MG63 (cell line): ENCODE results near the gene SLC6A8. TPM values are rescaled to one million over a fixed set of nuclear protein-coding genes. Genes with fewer than 3 reads are reported as not detected.
"Not testable (repeated sequence)": the region's sequence is repeated elsewhere in the genome, so short reads cannot be mapped to it uniquely, and the experiment has no call there.

Experiments
- DNase-seq: peaks from one replicate; pipeline ENCODE4 v3.0.0-alpha.2; 2020
- H3K27me3 ChIP-seq: fragments of 250-450 bp; sonication (Bioruptor Pico); 2 replicates; pipeline ENCODE4 v1.5.1; 2020; ENCODE audit warnings: mild to moderate bottlenecking, moderate library complexity
- H3K36me3 ChIP-seq: fragments of 250-450 bp; sonication (Bioruptor Pico); 2 replicates; pipeline ENCODE4 v1.5.1; 2020; ENCODE audit warnings: mild to moderate bottlenecking, moderate library complexity
- H3K4me3 ChIP-seq: fragments of 250-450 bp; sonication (Bioruptor Pico); 2 replicates; pipeline ENCODE4 v1.5.1; 2020; ENCODE audit warnings: mild to moderate bottlenecking, moderate library complexity
- H3K9me3 ChIP-seq: fragments of 250-450 bp; sonication (Bioruptor Pico); 2 replicates; pipeline ENCODE4 v1.5.1; 2020; ENCODE audit warnings: mild to moderate bottlenecking, moderate library complexity
- total RNA-seq: library from RNA; depleted of rRNA; stranded (reverse); fragments of >200 nt; shearing (Covaris generic); gene quantifications from 2 replicates; pipeline ENCODE4 v1.2.3, GENCODE V29; 2014; ENCODE audit warnings: low replicate concordance

Gene SLC6A8
- total RNA-seq, 1 experiment from 2014 or later = 24.8 TPM

DNA sequence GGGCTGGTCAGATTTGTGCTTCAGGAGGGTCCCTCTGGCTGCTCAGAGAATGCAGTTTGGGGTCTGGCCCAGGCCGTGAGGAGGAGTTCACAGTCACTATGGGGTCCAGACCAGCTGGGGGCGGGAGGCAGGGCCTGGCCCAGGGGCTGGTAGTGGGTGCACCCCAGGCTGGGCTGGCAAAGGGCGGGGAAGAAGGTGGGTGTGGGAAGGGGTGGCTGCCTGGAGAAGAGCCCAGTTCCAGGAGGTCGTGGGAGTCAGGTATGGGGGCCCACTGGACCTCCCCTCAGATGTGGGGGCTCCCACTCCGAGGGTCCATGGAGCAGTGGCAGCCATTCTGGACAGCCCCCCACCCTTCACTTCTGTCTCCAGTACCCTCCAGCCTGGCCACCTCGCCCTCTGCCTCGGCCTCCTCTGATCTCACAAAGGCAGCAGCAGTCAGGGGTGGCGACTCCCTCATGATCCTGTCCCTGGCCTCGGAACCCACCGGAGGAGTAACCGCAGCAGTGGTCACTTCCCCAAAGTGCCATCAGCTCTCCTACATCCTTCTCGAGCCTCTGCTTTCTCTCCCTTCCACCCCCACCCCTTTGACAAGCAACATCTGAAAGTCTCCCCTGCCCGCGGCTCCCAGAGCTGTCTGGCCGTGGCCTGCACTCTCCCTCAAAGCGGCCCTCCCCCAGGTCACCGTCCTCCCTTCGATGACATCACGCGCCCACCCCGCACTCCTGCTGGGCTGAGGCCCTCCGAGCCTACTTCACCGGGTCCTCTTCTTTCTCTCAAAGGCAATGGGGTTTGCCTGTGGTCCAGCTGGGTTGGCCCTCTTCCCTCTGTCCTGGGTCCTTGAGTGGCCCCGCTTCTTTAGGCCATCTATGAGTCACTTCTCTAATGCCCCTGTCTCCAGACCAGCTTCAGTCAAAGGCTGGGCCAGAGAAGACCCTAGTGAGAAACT is 1.7 kb upstream of the SLC6A8 start:
- Histone ChIP-seq H3K36me3 (no peaks in the 10 kb centered on the region), H3K27me3 (no peaks in the 10 kb centered on the region), H3K9me3 (no peaks in the 10 kb centered on the region), H3K4me3 (no peak overlapping the region)
- DNase-seq = no peak

DNA sequence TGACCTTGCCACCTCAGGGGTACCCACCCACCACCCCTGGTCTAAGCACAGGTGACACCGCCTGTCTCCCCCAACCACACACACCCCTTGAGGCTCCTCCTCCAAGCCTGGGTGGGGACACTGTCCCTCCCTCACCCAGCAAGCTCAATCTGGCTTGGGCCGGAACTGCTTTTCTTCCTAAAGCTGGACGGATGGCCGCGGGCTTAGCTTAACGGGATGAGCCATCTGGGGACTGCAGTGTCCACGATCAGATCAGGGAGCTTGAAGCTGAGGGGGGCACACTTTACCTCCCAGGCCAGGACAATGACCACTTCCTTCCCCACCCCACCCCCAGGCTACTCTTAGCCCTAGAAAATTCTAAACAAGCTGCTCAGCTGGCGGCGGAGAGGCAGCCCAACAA is 1.0 kb upstream of the SLC6A8 start:
- Histone ChIP-seq H3K36me3 (no peaks in the 10 kb centered on the region), H3K27me3 (no peaks in the 10 kb centered on the region), H3K4me3 (no peak overlapping the region), H3K9me3 (no peaks in the 10 kb centered on the region)
- DNase-seq = no peak

DNA sequence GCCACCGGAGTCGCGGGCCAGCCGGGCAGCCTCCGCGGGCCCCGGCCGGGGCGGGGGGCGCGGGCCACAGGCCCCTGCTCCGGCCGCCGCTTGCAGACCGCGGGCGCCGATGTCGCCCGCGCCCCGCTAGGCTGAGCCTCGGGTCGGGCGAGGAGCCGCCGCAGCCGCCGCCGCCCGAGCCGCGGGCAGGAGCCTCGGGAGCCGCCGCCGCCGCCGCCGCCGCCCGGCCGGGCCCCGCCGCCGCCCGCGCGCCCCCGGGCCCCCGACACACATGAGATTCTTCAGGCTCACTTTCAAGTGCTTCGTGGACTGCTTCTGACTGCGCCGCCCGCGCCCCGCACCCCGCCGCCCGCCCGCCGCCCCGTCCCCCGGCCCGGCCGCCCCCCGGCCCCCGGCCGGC is 345 bp downstream of the SLC6A8 start:
- no peaks in the 10 kb centered on the region for H3K27me3 ChIP-seq
- H3K36me3 ChIP-seq = no peaks in the 10 kb centered on the region
- no peaks in the 10 kb centered on the region for H3K9me3 ChIP-seq
- H3K4me3 ChIP-seq = no peak overlapping the region
- DNase-seq = no peak

DNA sequence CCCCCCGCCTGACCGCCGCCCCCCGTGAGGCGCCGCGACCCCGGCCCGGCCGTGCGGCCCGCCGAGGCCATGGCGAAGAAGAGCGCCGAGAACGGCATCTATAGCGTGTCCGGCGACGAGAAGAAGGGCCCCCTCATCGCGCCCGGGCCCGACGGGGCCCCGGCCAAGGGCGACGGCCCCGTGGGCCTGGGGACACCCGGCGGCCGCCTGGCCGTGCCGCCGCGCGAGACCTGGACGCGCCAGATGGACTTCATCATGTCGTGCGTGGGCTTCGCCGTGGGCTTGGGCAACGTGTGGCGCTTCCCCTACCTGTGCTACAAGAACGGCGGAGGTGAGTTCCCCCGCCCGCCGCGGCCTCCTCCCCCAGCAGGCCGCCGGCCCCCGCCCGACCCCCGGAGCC is 780 bp downstream of the SLC6A8 start:
- Histone ChIP-seq H3K4me3 (peak overlapping the region; percentile 41; the same call in 1 of the 2 replicates), H3K9me3 (no peaks in the 10 kb centered on the region), H3K27me3 (no peaks in the 10 kb centered on the region), H3K36me3 (no peaks in the 10 kb centered on the region)
- DNase-seq = no peak

DNA sequence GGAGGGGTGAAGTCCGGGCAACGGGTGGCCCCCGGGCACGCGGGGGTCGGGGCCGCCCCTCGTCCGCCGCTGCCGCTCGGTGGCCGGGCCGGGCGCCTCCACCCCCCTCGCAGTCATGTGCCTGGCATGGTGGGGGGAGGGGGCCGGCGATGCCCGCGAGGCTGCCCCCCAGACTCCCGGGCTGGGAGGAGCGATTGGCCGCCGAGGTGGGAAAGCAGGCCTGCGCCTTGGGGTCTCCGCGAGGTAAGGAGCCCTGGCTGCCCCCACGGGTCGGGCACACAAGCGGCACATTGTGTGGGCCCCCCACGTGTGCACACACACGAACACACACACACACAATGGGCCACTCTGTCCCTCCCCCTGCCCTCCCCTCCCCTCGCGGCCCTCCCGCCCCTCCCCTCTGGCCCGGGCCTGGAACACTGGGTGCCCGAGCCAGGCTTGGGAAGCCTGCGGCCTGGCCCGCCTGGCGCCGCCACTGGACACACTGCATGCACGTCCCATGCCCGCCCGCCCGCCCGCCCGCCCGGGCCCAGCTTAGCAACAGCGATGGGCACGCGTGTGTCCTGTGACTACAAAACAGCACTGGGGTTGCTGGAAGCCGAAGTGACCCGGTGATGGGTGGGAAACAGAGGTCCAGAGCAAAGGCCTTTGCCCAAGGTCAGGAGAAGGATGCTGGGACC is 1.3 kb downstream of the SLC6A8 start:
- no peaks in the 10 kb centered on the region for H3K9me3 ChIP-seq
- DNase-seq = peak; percentile 56
- H3K4me3 ChIP-seq = peak overlapping the region; percentile 41
- H3K27me3 ChIP-seq = no peaks in the 10 kb centered on the region
- H3K36me3 ChIP-seq = no peaks in the 10 kb centered on the region

DNA sequence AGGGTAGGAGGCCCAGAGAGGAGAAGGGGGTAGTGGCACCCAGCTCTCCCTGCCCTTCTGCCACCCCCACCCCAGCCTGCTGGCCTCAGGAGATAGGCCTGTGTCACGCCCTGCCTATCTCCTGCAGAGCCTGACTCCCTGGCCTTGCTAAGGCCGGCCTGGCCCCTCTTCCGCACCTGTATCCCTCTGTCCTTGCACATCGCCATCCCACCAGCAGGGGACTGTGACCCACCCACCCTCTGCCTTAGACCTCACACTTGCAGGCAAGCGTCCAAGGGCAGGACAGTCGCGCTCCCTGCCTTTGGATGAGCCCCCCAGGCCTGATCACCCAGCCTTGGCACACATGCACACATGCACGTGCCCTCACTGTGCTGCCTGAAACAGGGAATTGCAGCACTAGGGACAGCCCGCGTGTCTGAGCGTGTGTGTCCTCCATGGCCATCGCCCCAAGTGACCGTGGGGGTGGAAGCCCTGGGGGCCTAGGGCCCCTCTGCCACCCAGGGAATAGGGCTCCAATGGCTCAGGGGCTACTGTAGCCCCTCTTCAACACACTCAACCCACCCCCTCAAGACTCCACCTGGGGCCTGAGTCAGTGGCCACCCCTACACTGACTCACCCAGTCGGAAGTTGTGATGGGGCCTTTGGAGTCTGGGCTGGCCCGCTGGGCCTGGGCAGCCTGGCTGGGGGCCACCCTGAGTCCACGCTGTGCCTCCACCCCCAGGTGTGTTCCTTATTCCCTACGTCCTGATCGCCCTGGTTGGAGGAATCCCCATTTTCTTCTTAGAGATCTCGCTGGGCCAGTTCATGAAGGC is 2.1 kb downstream of the SLC6A8 start:
- Histone ChIP-seq H3K36me3 (no peaks in the 10 kb centered on the region), H3K9me3 (no peaks in the 10 kb centered on the region), H3K4me3 (peak overlapping the region; percentile 28), H3K27me3 (no peaks in the 10 kb centered on the region)
- no peak for DNase-seq

DNA sequence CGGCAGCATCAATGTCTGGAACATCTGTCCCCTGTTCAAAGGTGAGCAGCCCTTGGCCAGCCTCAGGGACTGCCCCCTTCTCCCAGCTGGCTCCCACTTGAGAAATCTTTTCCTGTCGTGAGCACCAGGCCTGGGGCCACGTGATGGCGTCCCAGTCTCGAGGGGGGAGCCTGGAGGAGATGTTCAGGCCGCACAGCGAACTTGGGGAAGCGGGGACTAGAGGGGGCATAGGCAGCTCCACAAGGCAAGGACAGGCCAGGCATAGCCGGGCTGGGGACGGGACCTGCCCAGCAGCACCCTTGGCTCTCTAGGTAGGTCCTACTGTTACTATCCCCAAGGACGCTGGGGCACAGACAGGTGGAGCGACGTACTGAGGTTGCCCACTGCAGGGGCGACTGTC is 2.7 kb downstream of the SLC6A8 start:
- no peak overlapping the region for H3K4me3 ChIP-seq

DNA sequence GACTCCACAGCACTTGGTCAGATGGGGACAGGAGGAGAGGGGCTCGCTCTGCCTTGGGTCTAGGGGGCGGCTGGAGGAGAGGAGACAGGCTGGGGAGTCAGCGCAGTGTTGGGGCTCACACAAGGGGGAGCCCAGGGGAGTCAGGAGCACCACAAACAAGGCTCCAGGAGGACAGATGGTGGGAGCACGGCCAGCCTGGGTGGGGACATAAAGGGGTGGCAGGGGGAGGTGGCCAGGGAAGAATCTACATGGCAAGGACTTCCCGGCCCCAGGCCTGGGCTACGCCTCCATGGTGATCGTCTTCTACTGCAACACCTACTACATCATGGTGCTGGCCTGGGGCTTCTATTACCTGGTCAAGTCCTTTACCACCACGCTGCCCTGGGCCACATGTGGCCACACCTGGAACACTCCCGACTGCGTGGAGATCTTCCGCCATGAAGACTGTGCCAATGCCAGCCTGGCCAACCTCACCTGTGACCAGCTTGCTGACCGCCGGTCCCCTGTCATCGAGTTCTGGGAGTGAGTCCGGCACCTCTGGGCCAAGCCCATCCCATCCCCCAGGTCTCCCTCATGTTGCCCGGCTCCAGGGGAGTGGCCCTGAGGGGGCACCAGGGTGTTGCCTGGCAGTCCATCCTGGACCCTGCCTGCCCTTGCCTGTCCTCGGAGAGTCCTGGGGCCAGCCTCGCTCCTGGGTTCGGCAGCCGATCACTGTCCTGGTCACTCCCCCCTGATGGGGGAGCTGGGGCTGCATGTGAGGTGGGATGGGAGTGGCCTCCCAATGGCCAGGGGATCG is 3.5 kb downstream of the SLC6A8 start:
- not testable (repeated sequence) for DNase-seq, H3K36me3 ChIP-seq, H3K9me3 ChIP-seq, H3K4me3 ChIP-seq, H3K27me3 ChIP-seq

More for the DNA sequence above, 2.7 kb downstream of the SLC6A8 start:
- H3K9me3 ChIP-seq = no peaks in the 10 kb centered on the region
- no peak for DNase-seq
- H3K36me3 ChIP-seq = no peaks in the 10 kb centered on the region
- H3K27me3 ChIP-seq = no peaks in the 10 kb centered on the region

DNA sequence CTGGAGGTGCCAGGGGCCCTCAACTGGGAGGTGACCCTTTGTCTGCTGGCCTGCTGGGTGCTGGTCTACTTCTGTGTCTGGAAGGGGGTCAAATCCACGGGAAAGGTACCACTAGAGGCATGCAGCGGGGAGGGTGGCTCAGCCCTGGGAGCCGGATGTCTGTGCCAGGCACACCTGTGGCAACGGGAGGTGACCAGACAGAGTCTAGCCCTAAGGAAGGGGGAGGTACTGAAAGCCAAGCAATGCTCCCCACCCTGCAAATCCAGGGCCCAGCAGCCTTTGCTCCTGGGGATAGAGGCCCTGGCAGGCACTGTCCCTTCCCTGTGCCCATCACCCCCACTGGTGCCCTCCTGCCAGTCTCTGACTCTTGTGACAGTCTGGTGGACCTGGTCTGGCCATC is 4.3 kb downstream of the SLC6A8 start:
- Histone ChIP-seq H3K9me3 (no peaks in the 10 kb centered on the region), H3K36me3 (no peaks in the 10 kb centered on the region), H3K27me3 (no peaks in the 10 kb centered on the region), H3K4me3 (no peak overlapping the region)
- no peak for DNase-seq

DNA sequence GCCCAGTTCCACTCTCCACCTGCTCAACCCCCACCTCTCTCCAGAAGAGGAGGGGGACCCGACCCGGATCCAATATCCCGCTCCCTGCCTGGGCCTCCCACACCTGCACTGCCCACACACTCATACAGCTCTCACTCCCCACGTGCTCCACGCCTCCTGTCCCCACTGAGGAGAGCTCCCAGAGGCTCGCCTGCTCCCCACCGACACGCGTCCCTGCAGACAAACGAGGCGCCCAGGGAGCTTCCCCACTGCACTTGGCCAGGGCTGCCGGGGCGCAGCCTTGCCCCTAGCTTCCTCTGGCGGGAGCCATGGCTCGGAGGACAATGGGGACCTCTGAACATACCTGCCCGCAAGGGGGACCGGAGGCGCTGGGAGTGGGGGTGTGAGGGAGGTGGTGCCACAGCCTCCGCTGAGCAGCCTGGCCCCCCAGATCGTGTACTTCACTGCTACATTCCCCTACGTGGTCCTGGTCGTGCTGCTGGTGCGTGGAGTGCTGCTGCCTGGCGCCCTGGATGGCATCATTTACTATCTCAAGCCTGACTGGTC is 5.0 kb downstream of the SLC6A8 start:
- no peak for DNase-seq

DNA sequence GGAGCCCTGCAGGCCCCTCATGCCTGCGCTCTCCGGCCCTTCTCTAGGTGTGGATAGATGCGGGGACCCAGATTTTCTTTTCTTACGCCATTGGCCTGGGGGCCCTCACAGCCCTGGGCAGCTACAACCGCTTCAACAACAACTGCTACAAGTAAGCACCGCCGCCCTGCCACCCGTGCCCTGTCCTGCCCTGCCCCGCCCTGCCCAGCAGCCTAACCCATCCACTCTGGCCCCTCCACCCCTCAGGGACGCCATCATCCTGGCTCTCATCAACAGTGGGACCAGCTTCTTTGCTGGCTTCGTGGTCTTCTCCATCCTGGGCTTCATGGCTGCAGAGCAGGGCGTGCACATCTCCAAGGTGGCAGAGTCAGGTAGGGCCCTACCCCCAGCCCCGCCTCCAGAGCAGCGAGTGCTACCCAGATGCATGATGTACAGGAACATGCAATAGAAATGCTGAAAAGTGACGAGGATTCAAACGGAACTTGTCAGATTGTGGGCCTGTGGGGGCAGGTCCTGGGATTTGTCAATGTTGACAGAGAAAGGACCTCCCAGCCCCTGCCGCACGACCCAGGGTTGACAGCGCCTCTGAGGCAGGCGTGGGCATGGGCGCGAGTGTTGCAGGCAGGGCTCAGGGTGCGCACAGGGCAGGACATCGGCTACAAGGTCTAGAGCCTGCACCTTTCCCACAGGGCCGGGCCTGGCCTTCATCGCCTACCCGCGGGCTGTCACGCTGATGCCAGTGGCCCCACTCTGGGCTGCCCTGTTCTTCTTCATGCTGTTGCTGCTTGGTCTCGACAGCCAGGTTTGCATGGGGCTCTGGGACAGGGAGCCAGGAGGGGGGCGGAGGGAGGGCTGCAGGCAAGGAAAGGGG is 5.7 kb downstream of the SLC6A8 start:
- no peaks in the 10 kb centered on the region for H3K9me3 ChIP-seq
- H3K4me3 ChIP-seq = no peak overlapping the region
- H3K27me3 ChIP-seq = no peaks in the 10 kb centered on the region
- DNase-seq = no peak
- no peaks in the 10 kb centered on the region for H3K36me3 ChIP-seq

More for the DNA sequence above, 5.0 kb downstream of the SLC6A8 start:
- Histone ChIP-seq H3K27me3 (no peaks in the 10 kb centered on the region), H3K4me3 (no peak overlapping the region), H3K36me3 (no peaks in the 10 kb centered on the region), H3K9me3 (no peaks in the 10 kb centered on the region)

DNA sequence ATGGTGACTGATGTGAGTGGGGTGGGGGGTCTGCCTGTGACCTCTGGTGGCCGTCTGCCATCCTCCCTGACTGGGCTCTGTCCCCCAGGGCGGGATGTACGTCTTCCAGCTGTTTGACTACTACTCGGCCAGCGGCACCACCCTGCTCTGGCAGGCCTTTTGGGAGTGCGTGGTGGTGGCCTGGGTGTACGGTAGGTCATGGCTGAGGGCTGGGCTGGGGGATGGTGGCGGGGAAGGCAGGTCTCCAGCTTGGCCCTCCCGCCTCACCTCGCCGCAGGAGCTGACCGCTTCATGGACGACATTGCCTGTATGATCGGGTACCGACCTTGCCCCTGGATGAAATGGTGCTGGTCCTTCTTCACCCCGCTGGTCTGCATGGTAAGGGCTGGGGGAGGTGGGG is 6.5 kb downstream of the SLC6A8 start:
- not testable (repeated sequence) for H3K36me3 ChIP-seq, H3K4me3 ChIP-seq, H3K9me3 ChIP-seq, DNase-seq, H3K27me3 ChIP-seq

DNA sequence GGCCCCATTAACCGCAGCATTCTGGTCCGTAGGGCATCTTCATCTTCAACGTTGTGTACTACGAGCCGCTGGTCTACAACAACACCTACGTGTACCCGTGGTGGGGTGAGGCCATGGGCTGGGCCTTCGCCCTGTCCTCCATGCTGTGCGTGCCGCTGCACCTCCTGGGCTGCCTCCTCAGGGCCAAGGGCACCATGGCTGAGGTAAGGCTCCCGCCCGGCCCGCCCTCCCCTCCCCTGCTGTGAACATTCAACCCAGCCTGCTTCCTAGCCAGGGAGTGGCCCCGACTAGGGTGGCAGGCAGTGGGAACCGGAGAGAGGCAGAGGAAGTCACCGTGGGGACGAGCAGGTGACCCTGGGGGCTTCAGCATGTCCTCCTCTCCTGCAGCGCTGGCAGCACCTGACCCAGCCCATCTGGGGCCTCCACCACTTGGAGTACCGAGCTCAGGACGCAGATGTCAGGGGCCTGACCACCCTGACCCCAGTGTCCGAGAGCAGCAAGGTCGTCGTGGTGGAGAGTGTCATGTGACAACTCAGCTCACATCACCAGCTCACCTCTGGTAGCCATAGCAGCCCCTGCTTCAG is 7.1 kb downstream of the SLC6A8 start:
- Histone ChIP-seq H3K27me3 (no peaks in the 10 kb centered on the region), H3K9me3 (no peaks in the 10 kb centered on the region), H3K4me3 (no peak overlapping the region), H3K36me3 (no peaks in the 10 kb centered on the region)
- DNase-seq = no peak

DNA sequence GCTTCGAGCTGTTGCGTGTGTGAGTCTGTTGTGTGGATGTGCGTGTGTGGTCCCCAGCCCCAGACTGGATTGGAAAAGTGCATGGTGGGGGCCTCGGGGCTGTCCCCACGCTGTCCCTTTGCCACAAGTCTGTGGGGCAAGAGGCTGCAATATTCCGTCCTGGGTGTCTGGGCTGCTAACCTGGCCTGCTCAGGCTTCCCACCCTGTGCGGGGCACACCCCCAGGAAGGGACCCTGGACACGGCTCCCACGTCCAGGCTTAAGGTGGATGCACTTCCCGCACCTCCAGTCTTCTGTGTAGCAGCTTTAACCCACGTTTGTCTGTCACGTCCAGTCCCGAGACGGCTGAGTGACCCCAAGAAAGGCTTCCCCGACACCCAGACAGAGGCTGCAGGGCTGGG is 8.4 kb downstream of the SLC6A8 start:
- no peaks in the 10 kb centered on the region for H3K36me3 ChIP-seq
- H3K9me3 ChIP-seq = no peaks in the 10 kb centered on the region
- no peak overlapping the region for H3K4me3 ChIP-seq
- no peaks in the 10 kb centered on the region for H3K27me3 ChIP-seq
- no peak for DNase-seq

DNA sequence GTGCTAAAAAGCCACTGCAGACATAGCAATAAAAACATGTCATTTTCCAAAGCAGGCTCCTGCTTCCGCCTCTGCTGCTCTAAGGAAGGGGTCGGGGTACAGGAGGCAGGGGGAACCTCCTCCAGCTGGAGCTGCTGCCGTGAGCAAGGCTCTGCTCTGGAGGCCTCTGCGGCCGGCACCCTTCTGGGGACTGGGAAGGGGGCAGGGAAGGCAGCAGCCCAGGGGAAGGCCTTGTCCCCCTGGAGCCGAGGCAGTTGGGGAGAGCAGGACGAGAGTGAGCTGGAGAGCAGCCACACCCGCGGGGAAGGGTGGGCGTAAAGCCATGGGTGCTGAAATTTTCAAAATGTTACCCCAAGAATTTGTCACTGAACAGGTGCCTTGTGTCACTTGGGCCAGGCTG is 8.8 kb downstream of the SLC6A8 start:
- not testable (repeated sequence) for H3K9me3 ChIP-seq, H3K27me3 ChIP-seq, H3K36me3 ChIP-seq, DNase-seq, H3K4me3 ChIP-seq
